GM12873 (cell line): ENCODE results near the gene ZNF184.

Experiments
- TF ChIP-seq, protein P1 (sequence below): IDR thresholded peaks from 2 replicates; pipeline ENCODE4 v1.5.1; 2012; ENCODE audit warnings: low read depth, mild to moderate bottlenecking, moderate library complexity, low read length, control low read depth; ENCODE audit not compliant: insufficient read depth; ENCODE audit errors: missing control alignments

The ZNF184 gene

GRCh38 chr6:27507041-27507956 lies 34.4 kb upstream of the ZNF184 start:
- TF ChIP-seq, protein P1, sequence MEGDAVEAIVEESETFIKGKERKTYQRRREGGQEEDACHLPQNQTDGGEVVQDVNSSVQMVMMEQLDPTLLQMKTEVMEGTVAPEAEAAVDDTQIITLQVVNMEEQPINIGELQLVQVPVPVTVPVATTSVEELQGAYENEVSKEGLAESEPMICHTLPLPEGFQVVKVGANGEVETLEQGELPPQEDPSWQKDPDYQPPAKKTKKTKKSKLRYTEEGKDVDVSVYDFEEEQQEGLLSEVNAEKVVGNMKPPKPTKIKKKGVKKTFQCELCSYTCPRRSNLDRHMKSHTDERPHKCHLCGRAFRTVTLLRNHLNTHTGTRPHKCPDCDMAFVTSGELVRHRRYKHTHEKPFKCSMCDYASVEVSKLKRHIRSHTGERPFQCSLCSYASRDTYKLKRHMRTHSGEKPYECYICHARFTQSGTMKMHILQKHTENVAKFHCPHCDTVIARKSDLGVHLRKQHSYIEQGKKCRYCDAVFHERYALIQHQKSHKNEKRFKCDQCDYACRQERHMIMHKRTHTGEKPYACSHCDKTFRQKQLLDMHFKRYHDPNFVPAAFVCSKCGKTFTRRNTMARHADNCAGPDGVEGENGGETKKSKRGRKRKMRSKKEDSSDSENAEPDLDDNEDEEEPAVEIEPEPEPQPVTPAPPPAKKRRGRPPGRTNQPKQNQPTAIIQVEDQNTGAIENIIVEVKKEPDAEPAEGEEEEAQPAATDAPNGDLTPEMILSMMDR = no peak

DNA sequence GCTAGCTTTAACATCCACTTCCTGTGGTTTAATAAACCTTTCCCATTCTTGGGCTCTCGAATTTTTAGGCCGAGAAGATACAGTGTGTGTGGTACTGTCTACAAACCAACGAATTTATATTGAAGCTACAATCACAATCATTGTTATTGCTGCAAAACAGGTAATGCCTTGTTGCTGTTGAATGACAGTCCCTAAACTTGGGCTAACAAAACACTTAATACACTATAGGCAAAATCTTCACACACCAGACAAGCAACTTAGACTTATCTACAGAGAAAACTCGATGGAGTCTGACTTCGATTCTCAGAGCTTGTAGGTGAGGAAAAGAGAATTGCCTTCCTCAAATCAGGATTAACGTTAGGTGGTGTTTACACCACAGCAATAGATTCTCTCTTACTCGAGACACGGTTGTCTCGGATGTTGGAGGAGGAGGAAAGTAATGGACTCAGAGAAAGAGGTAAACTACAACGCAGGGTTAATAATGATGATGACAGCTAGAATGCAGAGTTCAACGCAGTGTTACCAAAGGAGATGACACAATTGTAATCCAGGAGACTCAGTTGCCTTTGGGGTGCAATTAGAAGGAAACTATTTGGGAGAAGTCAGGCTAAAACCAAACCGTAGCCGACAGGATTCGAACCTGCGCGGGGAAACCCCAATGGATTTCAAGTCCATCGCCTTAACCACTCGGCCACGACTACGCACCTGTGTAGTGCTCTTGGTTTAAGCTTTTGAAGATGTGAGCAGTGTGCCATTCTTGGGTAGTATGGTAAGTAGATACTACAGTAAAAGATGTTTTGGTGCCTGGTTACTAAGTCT lies 32.5 kb upstream of the ZNF184 start:
- TF ChIP-seq, protein P1 = no peak

GRCh38 chr6:27503436-27504030 lies 30.6 kb upstream of the ZNF184 start:
- TF ChIP-seq, protein P1 = no peak

DNA sequence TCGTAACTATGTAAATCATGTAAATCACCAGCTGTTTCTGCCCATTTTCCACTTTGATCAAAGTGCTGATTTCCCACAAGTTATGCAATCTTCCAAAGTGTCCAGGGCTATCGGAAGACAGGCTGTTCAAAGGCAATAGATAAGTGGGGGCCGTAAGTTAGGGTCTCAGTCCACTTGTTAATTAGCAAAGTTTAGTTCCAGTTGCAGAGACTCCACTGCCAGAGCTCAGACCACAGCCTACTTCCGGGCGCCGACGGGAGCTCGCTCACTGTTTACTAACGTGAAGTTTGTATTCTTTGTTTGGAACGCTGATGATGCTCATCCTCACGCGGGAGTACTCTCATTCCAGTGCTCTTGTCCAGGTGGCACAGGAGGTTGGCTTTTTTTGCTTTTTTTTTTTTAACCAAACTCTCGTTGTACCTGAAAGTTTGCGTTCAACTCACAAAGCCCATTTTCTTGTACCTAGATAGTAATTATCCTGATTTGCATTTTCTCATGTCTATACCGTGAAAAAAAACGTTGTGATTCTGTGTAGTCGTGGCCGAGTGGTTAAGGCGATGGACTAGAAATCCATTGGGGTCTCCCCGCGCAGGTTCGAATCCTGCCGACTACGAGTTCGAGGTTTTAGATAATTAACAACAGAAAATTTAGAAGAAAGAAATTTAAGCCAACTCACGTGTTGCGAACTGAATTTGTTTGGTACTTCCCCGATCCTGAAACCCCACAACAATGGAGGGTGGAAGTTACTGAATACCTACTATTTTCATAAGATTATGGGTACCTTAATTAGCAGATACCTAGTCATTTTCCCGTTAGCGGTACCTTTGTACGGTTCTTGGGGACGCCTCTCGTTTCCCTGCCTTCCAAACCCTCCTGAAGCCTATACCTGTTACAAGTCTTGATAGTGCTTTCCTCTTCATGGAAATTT lies 29.9 kb upstream of the ZNF184 start:
- TF ChIP-seq, protein P1 = no peak

DNA sequence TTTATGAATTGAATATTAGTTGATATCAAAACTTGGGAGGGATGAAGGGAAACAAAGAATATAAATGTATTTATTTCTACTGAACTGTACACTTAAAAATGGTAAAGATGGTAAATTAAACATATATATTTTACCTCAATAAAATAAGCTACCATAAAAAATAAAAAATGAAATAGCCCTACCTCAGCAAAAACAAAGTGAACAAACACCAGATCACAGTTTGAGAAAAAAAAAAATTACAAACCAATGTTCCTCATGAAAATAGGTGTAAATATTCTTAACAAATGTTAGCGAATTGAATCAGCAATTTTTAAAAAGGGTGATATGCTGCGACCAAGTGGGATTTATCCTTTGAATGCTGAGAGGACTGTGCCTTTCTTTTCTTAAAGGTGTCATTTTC lies 28.3 kb upstream of the ZNF184 start:
- TF ChIP-seq, protein P1 = no peak

GRCh38 chr6:27500177-27500576 lies 27.3 kb upstream of the ZNF184 start:
- TF ChIP-seq, protein P1 = no peak
